Endothelial cell of umbilical vein (primary cell): ENCODE measurements around the gene PHB1. TPM values are rescaled to one million over a fixed set of nuclear protein-coding genes. Genes with fewer than 3 reads are reported as not detected.

ENCODE experiments used
- BruUV-seq: library from RNA; stranded (reverse); fragments of 400-500 nt; replicated peaks from 2 replicates; lab custom pipeline; 2021; lab: Mats Ljungman, UMichigan
- CTCF ChIA-PET: fragments of 300-600, 350-600 bp; sonication (Branson Sonifier 250); formaldehyde crosslinking; loops from one replicate; lab custom pipeline; 2021; ENCODE audit warnings: antibody characterized with exemption, inconsistent platforms; lab: Charles Lee
- POLR2A ChIA-PET: fragments of 300-600, 350-600 bp; sonication (Branson Sonifier 250); formaldehyde crosslinking; loops from one replicate; lab custom pipeline; 2021; ENCODE audit warnings: antibody characterized with exemption, inconsistent platforms; lab: Charles Lee
- DNase-seq: peaks from one replicate; pipeline ENCODE4 v3.0.0-alpha.2; 2011; ENCODE audit warnings: low read depth, low spot score
- FAIRE-seq: peaks from 2 replicates; lab custom pipeline; 2011; peaks lifted over from hg19 to GRCh38; lab: Jason Lieb, UNC
- H2AFZ ChIP-seq: 2 replicates; pipeline ENCODE4 v1.6.0; 2012; ENCODE audit warnings: low read depth, low read length, control low read depth, inconsistent platforms
- H3K27ac ChIP-seq: 2 replicates; pipeline ENCODE4 v1.5.1; 2011; ENCODE audit warnings: low read depth, mild to moderate bottlenecking, control low read depth, low read length, moderate library complexity; ENCODE audit not compliant: insufficient read depth
- H3K27me3 ChIP-seq, 2 experiments: 2 replicates each; pipeline versions ENCODE4 v1.6.0 to v1.6.1; 2011; ENCODE audit warnings: low read length in 2 of 2, mixed read lengths in 1 of 2; ENCODE audit not compliant: control insufficient read depth in 2 of 2, insufficient read depth in 2 of 2
- H3K36me3 ChIP-seq, 2 experiments: 2 replicates in 1 of 2; 3 replicates in 1 of 2; pipeline ENCODE4 v1.5.1; 2011; ENCODE audit warnings: low read length in 2 of 2, mild to moderate bottlenecking in 1 of 2, moderate library complexity in 1 of 2; ENCODE audit not compliant: control insufficient read depth in 2 of 2, insufficient read depth in 2 of 2; ENCODE audit errors: extremely low read depth in 1 of 2
- H3K4me1 ChIP-seq: 3 replicates; pipeline ENCODE4 v1.5.1; 2011; ENCODE audit warnings: mild to moderate bottlenecking, low read length; ENCODE audit not compliant: control insufficient read depth, insufficient read depth; ENCODE audit errors: extremely low read depth
- H3K4me2 ChIP-seq: 2 replicates; pipeline ENCODE4 v1.6.1; 2011; ENCODE audit warnings: low read length, control low read depth, mixed read lengths; ENCODE audit not compliant: insufficient read depth
- H3K4me3 ChIP-seq, 3 experiments: fragments of 200-600 bp in 1 of 3; sonication (generic), shearing (Covaris generic) in 1 of 3; replicated peaks in 1 of 3; 2 replicates each; pipeline ENCODE4 v1.5.1; 2011 to 2016; ENCODE audit warnings: control low read depth in 3 of 3, low read length in 3 of 3, mild to moderate bottlenecking in 2 of 3, inconsistent platforms in 1 of 3, low read depth in 1 of 3, moderate library complexity in 1 of 3; ENCODE audit not compliant: insufficient read depth in 1 of 3
- H3K79me2 ChIP-seq: 2 replicates; pipeline ENCODE4 v1.6.0; 2012; ENCODE audit warnings: low read length, inconsistent platforms; ENCODE audit not compliant: control insufficient read depth, insufficient read depth
- H3K9ac ChIP-seq: replicated peaks from 2 replicates; pipeline ENCODE3; 2011; ENCODE audit warnings: low read length, control low read depth; ENCODE audit not compliant: insufficient read depth; ENCODE audit errors: extremely low read depth
- H3K9me1 ChIP-seq: replicated peaks from 3 replicates; pipeline ENCODE4 v1.6.0; 2011; ENCODE audit warnings: mild to moderate bottlenecking, low read length; ENCODE audit not compliant: control insufficient read depth, insufficient read depth; ENCODE audit errors: extremely low read depth
- H3K9me3 ChIP-seq: replicated peaks from 2 replicates; pipeline ENCODE4 v1.5.1; 2012; ENCODE audit warnings: low read length, inconsistent platforms; ENCODE audit not compliant: control insufficient read depth, insufficient read depth
- H4K20me1 ChIP-seq: replicated peaks from 2 replicates; pipeline ENCODE3; 2011; ENCODE audit warnings: mild to moderate bottlenecking, low read length; ENCODE audit not compliant: control insufficient read depth, insufficient read depth; ENCODE audit errors: extremely low read depth
- CTCF ChIP-seq, 2 donors: IDR thresholded peaks; 1 replicate in 1 of 2; 2 replicates in 1 of 2; pipeline ENCODE4 v1.5.1; 2011; ENCODE audit warnings: low read length in 2 of 2, mild to moderate bottlenecking in 2 of 2, moderate library complexity in 2 of 2, control low read depth in 1 of 2, inconsistent platforms in 1 of 2, low read depth in 1 of 2; ENCODE audit not compliant: insufficient read depth in 1 of 2; ENCODE audit errors: extremely low read depth in 1 of 2
- EZH2 ChIP-seq: IDR thresholded peaks from 2 replicates; pipeline ENCODE4 v1.6.1; 2012; ENCODE audit warnings: borderline replicate concordance, low read depth, mild to moderate bottlenecking, moderate library complexity, low read length, inconsistent platforms; ENCODE audit not compliant: severe bottlenecking
- FOS ChIP-seq: IDR thresholded peaks from 2 replicates; pipeline ENCODE4 v1.6.1; 2011; ENCODE audit warnings: mild to moderate bottlenecking, low read length, moderate library complexity, borderline replicate concordance; ENCODE audit not compliant: insufficient read depth
- GATA2 ChIP-seq: IDR thresholded peaks from 2 replicates; pipeline ENCODE4 v1.7.0; 2011; ENCODE audit warnings: low read depth, mild to moderate bottlenecking, moderate library complexity, mixed read lengths, low read length; ENCODE audit not compliant: insufficient read length, insufficient read depth
- JUN ChIP-seq: IDR thresholded peaks from 2 replicates; pipeline ENCODE4 v1.6.1; 2011; ENCODE audit warnings: borderline replicate concordance, low read depth; ENCODE audit not compliant: insufficient read length, insufficient read depth
- MAX ChIP-seq: IDR thresholded peaks from 2 replicates; pipeline ENCODE4 v1.6.1; 2011; ENCODE audit not compliant: insufficient read depth, insufficient read length
- MYC ChIP-seq: IDR thresholded peaks from one replicate; pipeline ENCODE4 v1.6.1; 2011; ENCODE audit warnings: mild to moderate bottlenecking, low read depth, low read length
- POLR2A ChIP-seq: IDR thresholded peaks from 2 replicates; pipeline ENCODE4 v1.6.1; 2012; ENCODE audit warnings: low read depth, mild to moderate bottlenecking, control low read depth, low read length
- POLR2AphosphoS5 ChIP-seq: IDR thresholded peaks from 2 replicates; pipeline ENCODE4 v1.6.1; 2012; ENCODE audit warnings: low read depth, mild to moderate bottlenecking, control low read depth, low read length, moderate library complexity; ENCODE audit not compliant: insufficient read depth
- dilution Hi-C: fragments of 300-500 bp; cut with MboI; formaldehyde crosslinking; loops from one replicate; pipeline ENCODE4 v1.15.0; 2019; ENCODE audit warnings: low sequenced_read_pairs; ENCODE audit not compliant: extremely low pct_ligation_motif_present
- intact Hi-C: fragments of 100-400 bp; cut with micrococcal nuclease; formaldehyde crosslinking; loops from one replicate; pipeline ENCODE4 v1.10.0; 2022
- polyA plus RNA-seq, 4 experiments: library from polyadenylated mRNA; depleted of rRNA in 3 of 4; stranded (reverse) in 3 of 4; unstranded in 1 of 4; fragments of >200 nt; gene quantifications; 2 replicates each; pipeline versions ENCODE4 v1.2.1 to v1.2.3, GENCODE V29; 2011 to 2012; ENCODE audit warnings: missing spikeins in 1 of 4
- total RNA-seq: library from RNA; stranded (reverse); gene quantifications from 2 replicates; pipeline ENCODE4 v1.2.3, GENCODE V29; 2021

Gene PHB1
- total and polyA plus RNA-seq, 2 donors (not counting 3 experiments of a cell fraction or from before 2014, with no cell fraction given), result 222 to 287 TPM

GRCh38 chr17:49388692-49389513 lies 25.8 kb downstream of the PHB1 start:
- no peaks in the 10 kb centered on the region for H3K9me1 ChIP-seq
- peaks cover 14% of the 10 kb centered on the region for H3K4me1 ChIP-seq
- H3K27ac ChIP-seq, result no peak overlapping the region
- H3K9me3 ChIP-seq, result no peaks in the 10 kb centered on the region
- no peaks in the 10 kb centered on the region for H3K27me3 ChIP-seq
- H3K9ac ChIP-seq, result no peak overlapping the region
- DNase-seq, result no peak
- intact Hi-C loops, result no loop called here
- H3K4me2 ChIP-seq, result no peak overlapping the region
- H3K4me3 ChIP-seq, result no peak overlapping the region
- ChIA-PET POLR2A (no interaction called here), CTCF (interaction anchor here (0.6 to 4.0 kb wide), 3 partner anchors 21 to 73 kb away, joined by 5 to 13 read pairs (median 9); no protein-coding TSS in a partner anchor)
- TF ChIP-seq POLR2AphosphoS5, result no peak
- TF ChIP-seq MYC, result no peak
- dilution Hi-C loops, result no loop called here
- H3K79me2 ChIP-seq, result no peaks in the 10 kb centered on the region
- no peak for FAIRE-seq
- H2AFZ ChIP-seq, result no peak overlapping the region
- no peaks in the 10 kb centered on the region for H4K20me1 ChIP-seq
- no TSS peak for BruUV-seq
- H3K36me3 ChIP-seq, result no peaks in the 10 kb centered on the region

GRCh38 chr17:49388290-49388640 lies 26.4 kb downstream of the PHB1 start:
- CTCF ChIA-PET, result interaction anchor here (2.5 to 4.0 kb wide), 2 partner anchors 20 to 73 kb away, joined by 9 to 13 read pairs; no protein-coding TSS in a partner anchor
- no TSS peak for BruUV-seq
- no peak for DNase-seq
- no peak overlapping the region for H3K9ac ChIP-seq
- no peak overlapping the region for H3K4me3 ChIP-seq
- H3K27ac ChIP-seq, result no peak overlapping the region
- no peaks in the 10 kb centered on the region for H3K9me3 ChIP-seq
- no peaks in the 10 kb centered on the region for H4K20me1 ChIP-seq
- peaks cover 13% of the 10 kb centered on the region for H3K4me1 ChIP-seq
- TF ChIP-seq EZH2 (no peak), MYC (no peak), GATA2 (no peak), FOS (no peak), POLR2AphosphoS5 (no peak), JUN (no peak), POLR2A (no peak), CTCF (IDR thresholded peaks at IDR 0.05; ENCODE audit: extremely low read depth in 1 of 2, insufficient read depth in 1 of 2, low read depth in 1 of 2, low read length in 2 of 2) (no peak), MAX (no peak)
- H2AFZ ChIP-seq, result no peak overlapping the region
- no peaks in the 10 kb centered on the region for H3K36me3 ChIP-seq
- FAIRE-seq, result no peak
- intact Hi-C loops (no loop called here), dilution Hi-C loops (no loop called here)
- POLR2A ChIA-PET, result no interaction called here
- H3K9me1 ChIP-seq, result no peaks in the 10 kb centered on the region
- H3K4me2 ChIP-seq, result no peak overlapping the region
- no peaks in the 10 kb centered on the region for H3K27me3 ChIP-seq
- no peaks in the 10 kb centered on the region for H3K79me2 ChIP-seq
